COLO829 (cell line): Measurements from ENCODE around the gene TNS3.

Experiments used
- DNase-seq: peaks from one replicate; pipeline ENCODE4 v3.0.0; 2012; ENCODE audit warnings: low spot score

Gene TNS3

GRCh38 chr7:47540387-47541350 is 41.2 kb downstream of the TNS3 start:
- DNase-seq = no peak

GRCh38 chr7:47540053-47540386 is 41.9 kb downstream of the TNS3 start:
- DNase-seq = no peak

GRCh38 chr7:47539398-47540052 is 42.4 kb downstream of the TNS3 start:
- no peak for DNase-seq

GRCh38 chr7:47538846-47539311 is 43.0 kb downstream of the TNS3 start:
- DNase-seq = no peak

DNA sequence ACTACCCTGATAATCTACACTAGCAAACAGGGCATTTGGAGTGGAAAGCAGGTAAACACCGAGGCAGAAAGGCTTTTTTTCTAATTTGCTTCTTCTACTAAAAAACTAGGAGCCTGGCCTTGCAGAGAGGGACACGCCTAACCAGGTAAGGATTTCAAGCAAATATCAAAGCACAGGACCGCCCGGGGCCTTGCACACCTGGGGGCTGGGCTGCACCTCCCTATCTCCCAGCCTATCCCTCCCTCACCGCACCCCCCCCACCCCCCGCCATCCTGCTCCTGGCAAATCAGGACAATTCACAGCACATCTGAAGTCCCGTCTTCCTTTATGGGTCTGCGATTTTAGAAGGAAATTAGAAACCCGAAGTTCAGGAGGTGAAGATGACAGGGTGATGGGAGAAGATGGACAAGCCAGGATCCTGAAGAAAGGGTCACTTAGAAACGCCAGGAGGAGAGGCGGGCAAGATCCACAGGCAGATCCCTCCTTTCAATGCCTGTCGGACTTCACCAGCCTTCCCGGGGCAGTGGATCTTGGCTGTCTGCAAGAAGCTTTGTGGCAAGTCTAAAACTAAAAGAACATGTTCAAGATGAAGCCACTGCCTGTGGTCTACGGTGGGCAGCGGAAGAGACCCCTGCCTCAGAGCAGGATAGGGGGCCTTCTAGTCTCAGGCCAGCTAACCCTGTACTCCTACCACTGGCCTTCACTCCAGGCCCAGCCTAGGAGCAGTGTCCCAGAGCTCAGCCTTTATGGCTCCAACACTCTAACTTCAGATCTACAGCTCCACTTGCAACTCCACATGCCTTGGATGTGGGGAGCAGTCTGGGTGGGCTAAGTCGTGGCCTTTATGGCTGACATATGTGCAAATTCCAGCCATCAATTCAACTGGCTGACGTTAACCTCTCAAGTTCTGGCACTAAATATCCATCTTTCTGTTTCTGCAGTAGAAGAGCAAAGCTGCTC is 43.9 kb downstream of the TNS3 start:
- no peak for DNase-seq

DNA sequence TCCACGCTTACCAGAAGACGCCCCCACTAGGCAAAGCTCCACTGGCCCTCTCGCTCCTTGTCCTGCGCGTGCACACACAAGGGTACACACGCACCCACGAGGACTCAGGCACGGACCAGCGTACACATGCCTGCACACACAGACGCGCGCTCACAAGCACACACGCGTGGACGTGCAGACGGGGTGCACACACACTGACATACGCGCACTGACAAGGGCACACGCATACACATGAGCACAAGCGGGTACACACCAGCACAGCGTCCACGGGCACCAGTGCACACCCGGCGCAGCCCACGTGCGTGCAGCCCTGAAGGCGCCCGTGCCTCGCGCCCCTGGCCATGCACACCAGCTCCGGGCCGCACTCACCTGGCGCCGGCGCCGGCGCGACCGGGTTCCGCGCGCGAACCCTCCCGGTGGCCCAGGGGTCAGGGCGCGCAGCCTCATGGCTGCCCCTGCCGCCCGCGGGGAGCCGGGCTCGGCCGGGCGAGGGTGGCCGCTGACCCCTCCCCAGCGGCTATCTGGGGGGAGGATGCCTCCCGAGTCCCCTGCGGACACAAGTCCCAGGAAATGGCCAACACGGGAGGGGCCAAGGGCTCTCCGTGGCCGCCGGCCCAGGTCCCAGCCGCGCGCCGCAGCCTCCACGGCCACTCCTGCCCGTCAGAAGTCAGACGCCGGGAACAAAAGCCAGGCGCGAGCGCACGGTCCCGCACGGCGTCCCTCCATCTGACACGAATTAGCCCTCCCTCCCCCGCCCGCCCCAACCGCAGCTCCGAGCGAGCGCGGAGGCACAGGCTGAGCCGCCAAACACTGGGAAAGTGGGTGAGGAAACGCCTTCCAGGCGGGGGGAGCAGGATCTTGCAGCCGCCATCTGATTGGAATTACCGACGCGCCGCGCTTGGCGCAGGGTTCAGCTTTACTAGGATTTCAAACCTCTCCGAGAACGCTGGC is 45.0 kb downstream of the TNS3 start:
- no peak for DNase-seq

GRCh38 chr7:47535704-47536628 is 45.9 kb downstream of the TNS3 start:
- DNase-seq = no peak

GRCh38 chr7:47535035-47535703 is 46.7 kb downstream of the TNS3 start:
- peak; percentile 22 for DNase-seq

- DNase-seq = no peak
These were observed 47.4 kb downstream of the TNS3 start for GRCh38 chr7:47534322-47535034.

- no peak for DNase-seq
These were observed 50.1 kb downstream of the TNS3 start for GRCh38 chr7:47531584-47532492.

DNA sequence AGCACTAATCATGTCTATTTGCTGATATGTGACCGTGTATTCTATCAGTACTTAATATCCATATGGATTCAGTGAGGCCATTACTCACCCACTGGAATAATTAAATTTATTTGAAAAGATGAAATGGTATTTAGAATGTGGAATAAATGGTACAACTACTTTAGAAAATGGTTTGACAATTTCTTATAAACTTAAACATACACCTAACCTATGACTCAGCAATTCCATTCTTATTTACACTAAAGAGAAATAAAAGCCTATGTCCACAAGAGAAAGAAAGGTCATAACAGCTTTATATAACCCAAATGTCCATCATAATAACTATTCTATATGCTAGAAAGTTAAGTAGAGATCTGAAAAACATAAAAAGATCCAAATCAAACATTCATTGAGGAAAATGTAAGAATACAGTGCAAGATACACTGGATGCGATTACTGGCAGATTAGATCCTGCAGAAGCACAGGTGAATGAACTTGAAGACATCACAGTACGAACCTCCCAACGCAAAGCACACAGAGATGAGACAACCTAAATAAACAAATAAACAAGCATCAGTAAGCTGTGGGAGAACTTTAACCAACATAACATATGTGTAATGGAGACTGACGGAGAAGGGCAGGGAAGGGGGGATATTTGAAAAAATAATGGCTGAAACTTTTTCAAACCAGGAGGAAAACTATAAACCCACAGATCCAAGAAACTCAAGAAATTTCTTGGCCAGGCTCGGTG is 51.9 kb downstream of the TNS3 start:
- no peak for DNase-seq

DNA sequence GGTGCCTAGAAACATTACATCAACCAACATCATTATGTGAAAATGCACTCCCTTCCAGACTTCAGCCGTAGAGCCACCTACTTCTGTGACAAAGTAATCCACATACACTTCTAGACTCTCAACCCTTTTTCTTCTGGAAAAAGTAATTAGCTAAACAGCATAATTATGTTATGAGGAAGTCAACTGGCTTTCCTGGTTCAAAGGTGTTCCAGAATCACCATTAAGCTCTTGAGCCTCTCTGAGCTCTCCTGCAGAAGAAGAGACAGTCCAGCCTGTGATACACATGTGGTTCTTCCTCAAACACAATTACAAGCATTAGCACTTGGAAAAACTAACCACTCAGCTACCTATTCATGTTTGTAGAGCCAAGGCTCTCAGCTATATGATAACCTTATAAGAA is 52.5 kb downstream of the TNS3 start:
- DNase-seq = no peak

DNA sequence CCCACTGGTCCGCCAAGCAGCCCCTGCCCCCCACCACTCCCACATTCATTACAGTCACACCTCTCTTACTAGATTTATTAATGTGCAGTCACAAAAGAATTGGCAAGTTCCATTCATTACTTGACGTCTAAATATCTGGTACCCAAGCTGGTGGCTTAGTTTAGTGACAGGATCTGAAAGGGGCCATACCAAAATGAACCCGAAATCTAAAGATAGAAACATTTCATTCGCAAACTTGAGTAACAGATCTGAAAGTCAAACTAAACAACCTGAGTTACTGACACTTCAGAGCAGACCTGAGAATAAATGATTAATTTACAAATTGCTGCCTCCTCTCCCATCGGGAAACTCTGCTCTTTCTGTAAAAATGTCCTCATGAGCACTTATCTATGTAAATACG is 53.4 kb downstream of the TNS3 start:
- no peak for DNase-seq

DNA sequence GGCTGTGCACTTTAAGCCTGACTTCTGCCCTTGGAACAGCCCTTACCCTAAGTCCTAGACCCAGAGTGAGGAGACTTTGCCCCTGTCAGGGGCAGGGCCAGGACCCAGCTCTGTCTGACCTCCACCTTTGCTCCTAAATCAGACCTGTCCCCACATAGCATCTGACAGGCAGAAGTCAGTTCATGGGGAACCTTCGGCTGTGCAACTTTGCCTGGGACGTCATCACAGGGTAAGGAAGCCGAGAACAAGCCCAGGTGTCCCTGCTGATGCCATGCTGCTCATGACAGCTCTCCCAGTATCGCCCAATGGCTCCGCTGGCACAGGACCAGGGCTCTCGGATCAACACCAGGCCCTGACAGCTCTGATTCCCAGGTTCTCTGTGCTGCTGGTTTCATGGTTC is 55.4 kb downstream of the TNS3 start:
- no peak for DNase-seq

DNA sequence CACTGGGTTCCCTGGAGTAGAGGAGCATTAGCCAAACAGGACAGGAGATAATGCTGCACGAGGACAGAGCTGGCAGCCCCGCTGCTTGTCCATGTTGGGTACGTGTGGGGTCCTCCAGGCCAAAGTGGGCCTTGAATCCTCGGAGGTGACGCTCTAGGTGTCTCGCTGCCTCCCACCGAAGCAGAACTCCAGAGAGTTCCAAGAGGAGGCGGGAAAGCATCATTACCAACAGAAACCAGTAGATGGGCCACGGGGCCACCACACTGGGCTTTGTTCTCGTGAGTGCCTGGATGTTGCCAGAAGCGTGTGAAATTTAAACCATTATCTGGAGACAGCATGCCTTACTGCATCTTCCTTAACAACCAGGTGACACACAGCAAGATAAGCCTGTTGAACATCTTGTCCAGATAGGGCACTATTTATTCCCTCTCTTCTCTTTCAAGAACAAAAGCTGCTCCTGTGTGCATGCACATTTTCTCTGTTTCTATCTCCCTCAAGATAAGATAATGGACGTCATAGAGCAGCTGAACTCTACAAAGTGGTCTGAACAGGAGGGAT is 56.8 kb downstream of the TNS3 start:
- no peak for DNase-seq

DNA sequence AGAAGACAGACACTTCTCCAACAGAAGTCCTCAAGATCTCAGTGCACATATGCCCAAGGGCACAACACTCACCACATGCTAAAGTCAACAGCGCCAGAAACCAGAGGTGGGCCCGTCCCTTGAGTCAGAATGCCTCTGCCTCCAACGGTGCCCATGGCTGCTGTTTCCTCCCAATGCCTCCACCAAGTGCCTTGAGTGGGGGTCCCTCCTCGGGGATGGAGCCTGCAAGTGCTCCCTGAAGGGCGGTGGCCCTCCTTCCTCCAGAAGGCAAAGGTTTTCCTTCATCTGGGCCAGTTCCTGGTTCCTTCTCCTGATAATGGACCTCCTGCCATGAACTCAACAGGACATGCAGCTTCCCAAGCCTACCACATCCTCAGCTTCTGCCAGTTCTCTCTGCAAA is 58.5 kb downstream of the TNS3 start:
- DNase-seq = no peak
